ENCODE data around the gene NFIX. TPM values are rescaled to one million over a fixed set of nuclear protein-coding genes. Genes with fewer than 3 reads are reported as not detected.

Gene NFIX
- polyA plus RNA-seq, 3 donors from 2014 or later, result 0.49 TPM; not detected in 2

GRCh38 chr19:13037731-13038130 is 42.5 kb downstream of the NFIX start:
- Mint-ChIP-seq H3K4me1 (peaks cover 7 to 11% of the 10 kb centered on the region in 2 donors), H3K4me3 (no peak overlapping the region), H3K27me3 (ENCODE audit: low read depth in 3 of 3) (peaks cover under 1 to 8% (median 6%) of the 10 kb centered on the region in 3 donors), H3K9me3 (no peaks in the 10 kb centered on the region), H3K27ac (peak overlapping the region in 1 of 6 donors; percentile 70), H3K36me3 (no peaks in the 10 kb centered on the region)
- DNase-seq, result no peak

- Mint-ChIP-seq H3K9me3 (no peaks in the 10 kb centered on the region), H3K27ac (peak overlapping the region in 1 of 6 donors; percentile 27), H3K4me3 (no peak overlapping the region), H3K4me1 (peaks cover 15 to 19% of the 10 kb centered on the region in 2 donors), H3K27me3 (ENCODE audit: low read depth in 3 of 3) (peaks cover 5 to 8% (median 6%) of the 10 kb centered on the region in 3 donors), H3K36me3 (no peaks in the 10 kb centered on the region)
- no peak for DNase-seq
Measured at GRCh38 chr19:13038306-13039210, 43.3 kb downstream of the NFIX start.

- Mint-ChIP-seq H3K4me1 (peaks cover 18 to 20% of the 10 kb centered on the region in 2 donors), H3K27ac (peak overlapping the region in 2 of 6 donors; percentile 18 to 84), H3K9me3 (no peaks in the 10 kb centered on the region), H3K27me3 (ENCODE audit: low read depth in 3 of 3) (peaks cover 5 to 13% (median 10%) of the 10 kb centered on the region in 3 donors), H3K36me3 (no peaks in the 10 kb centered on the region), H3K4me3 (no peak overlapping the region)
- no peak for DNase-seq
Measured at GRCh38 chr19:13039211-13039789, 44.0 kb downstream of the NFIX start.

GRCh38 chr19:13040232-13040947 is 45.1 kb downstream of the NFIX start:
- Mint-ChIP-seq H3K4me3 (no peak overlapping the region), H3K9me3 (no peaks in the 10 kb centered on the region), H3K27ac (peak overlapping the region in 4 of 6 donors; percentile 53 to 84 (median 68)), H3K4me1 (peaks cover 29 to 30% of the 10 kb centered on the region in 2 donors), H3K27me3 (ENCODE audit: low read depth in 3 of 3) (peaks cover 5 to 18% (median 12%) of the 10 kb centered on the region in 3 donors), H3K36me3 (no peaks in the 10 kb centered on the region)
- no peak for DNase-seq

GRCh38 chr19:13040948-13041292 is 45.6 kb downstream of the NFIX start:
- peaks cover 34 to 35% of the 10 kb centered on the region in 2 donors for H3K4me1 Mint-ChIP-seq
- DNase-seq, result no peak
- H3K36me3 Mint-ChIP-seq, result no peaks in the 10 kb centered on the region
- H3K4me3 Mint-ChIP-seq, result no peak overlapping the region
- H3K9me3 Mint-ChIP-seq, result no peaks in the 10 kb centered on the region
- H3K27ac Mint-ChIP-seq, result peak overlapping the region in 4 of 6 donors; percentile 17 to 84 (median 60)
- H3K27me3 Mint-ChIP-seq (ENCODE audit: low read depth in 3 of 3), result peaks cover 5 to 20% (median 12%) of the 10 kb centered on the region in 3 donors

- H3K36me3 Mint-ChIP-seq, result no peaks in the 10 kb centered on the region
- peak overlapping the region; percentile 4 to 55 (median 36) for H3K4me3 Mint-ChIP-seq
- H3K4me1 Mint-ChIP-seq, result peaks cover 47 to 52% of the 10 kb centered on the region in 2 donors
- peak overlapping the region; percentile 55 to 99 (median 97) for H3K27ac Mint-ChIP-seq
- no peak for DNase-seq
- H3K27me3 Mint-ChIP-seq (ENCODE audit: low read depth in 3 of 3), result peaks cover 9 to 18% (median 15%) of the 10 kb centered on the region in 3 donors
- H3K9me3 Mint-ChIP-seq, result no peaks in the 10 kb centered on the region
Measured at GRCh38 chr19:13042443-13043130, 47.3 kb downstream of the NFIX start.

- Mint-ChIP-seq H3K27ac (peak overlapping the region; percentile 55 to 99 (median 97)), H3K4me3 (peak overlapping the region; percentile 12 to 55 (median 44)), H3K36me3 (no peaks in the 10 kb centered on the region), H3K27me3 (ENCODE audit: low read depth in 3 of 3) (peaks cover 9 to 18% (median 15%) of the 10 kb centered on the region in 3 donors), H3K4me1 (peaks cover 49 to 57% of the 10 kb centered on the region in 2 donors), H3K9me3 (no peaks in the 10 kb centered on the region)
- peak; percentile 17 to 32 (median 19) for DNase-seq
Measured at GRCh38 chr19:13043285-13043684, 48.0 kb downstream of the NFIX start.

- H3K4me3 Mint-ChIP-seq, result peak overlapping the region; percentile 36 to 80 (median 77)
- no peaks in the 10 kb centered on the region for H3K9me3 Mint-ChIP-seq
- H3K27me3 Mint-ChIP-seq (ENCODE audit: low read depth in 3 of 3), result peaks cover 9 to 18% (median 14%) of the 10 kb centered on the region in 3 donors
- DNase-seq, result peak; percentile 96 to 97 (median 97)
- no peaks in the 10 kb centered on the region for H3K36me3 Mint-ChIP-seq
- H3K27ac Mint-ChIP-seq, result peak overlapping the region; percentile 96 to 99 (median 98)
- H3K4me1 Mint-ChIP-seq, result peaks cover 49 to 57% of the 10 kb centered on the region in 2 donors
Measured at GRCh38 chr19:13044231-13044836, 49.1 kb downstream of the NFIX start.

GRCh38 chr19:13045812-13046211 is 50.5 kb downstream of the NFIX start:
- H3K4me1 Mint-ChIP-seq, result peaks cover 49 to 57% of the 10 kb centered on the region in 2 donors
- H3K27ac Mint-ChIP-seq, result peak overlapping the region in 5 of 6 donors; percentile 96 to 99 (median 98)
- peak overlapping the region in 1 of 5 donors; percentile 79 for H3K4me3 Mint-ChIP-seq
- H3K27me3 Mint-ChIP-seq (ENCODE audit: low read depth in 3 of 3), result peaks cover 12 to 16% (median 16%) of the 10 kb centered on the region in 3 donors
- peaks cover 0 to 4% (median 0%) of the 10 kb centered on the region in 3 donors for H3K36me3 Mint-ChIP-seq
- no peaks in the 10 kb centered on the region for H3K9me3 Mint-ChIP-seq
- DNase-seq, result no peak

GRCh38 chr19:13047374-13047773 is 52.1 kb downstream of the NFIX start:
- no peak for DNase-seq
- Mint-ChIP-seq H3K9me3 (no peaks in the 10 kb centered on the region), H3K27ac (peak overlapping the region in 3 of 6 donors; percentile 36 to 96 (median 96)), H3K4me3 (no peak overlapping the region), H3K27me3 (ENCODE audit: low read depth in 3 of 3) (peaks cover 12 to 18% (median 16%) of the 10 kb centered on the region in 3 donors), H3K36me3 (peaks cover 0 to 4% (median 0%) of the 10 kb centered on the region in 3 donors), H3K4me1 (peaks cover 50 to 64% of the 10 kb centered on the region in 2 donors)

- Mint-ChIP-seq H3K27me3 (ENCODE audit: low read depth in 3 of 3) (peaks cover 7 to 9% (median 7%) of the 10 kb centered on the region in 3 donors), H3K4me3 (peak overlapping the region in 1 of 5 donors; percentile 8), H3K9me3 (no peaks in the 10 kb centered on the region), H3K36me3 (peaks cover 0 to 4% (median 0%) of the 10 kb centered on the region in 3 donors), H3K4me1 (peaks cover 22 to 35% of the 10 kb centered on the region in 2 donors), H3K27ac (peak overlapping the region in 3 of 6 donors; percentile 3 to 60 (median 34))
- no peak for DNase-seq
Measured at GRCh38 chr19:13050274-13050673, 55.0 kb downstream of the NFIX start.

GRCh38 chr19:13051557-13052165 is 56.4 kb downstream of the NFIX start:
- H3K27me3 Mint-ChIP-seq (ENCODE audit: low read depth in 3 of 3), result peaks cover 3 to 9% (median 3%) of the 10 kb centered on the region in 3 donors
- H3K36me3 Mint-ChIP-seq, result peaks cover 0 to 4% (median 0%) of the 10 kb centered on the region in 3 donors
- H3K4me3 Mint-ChIP-seq, result peak overlapping the region in 3 of 5 donors; percentile 6 to 41 (median 41)
- peaks cover 9 to 21% of the 10 kb centered on the region in 2 donors for H3K4me1 Mint-ChIP-seq
- no peak for DNase-seq
- peak overlapping the region in 1 of 6 donors; percentile 60 for H3K27ac Mint-ChIP-seq
- H3K9me3 Mint-ChIP-seq, result no peaks in the 10 kb centered on the region
